HCT116 (cell line): ENCODE data around the gene STAT6. TPM values are rescaled to one million over a fixed set of nuclear protein-coding genes. Genes with fewer than 3 reads are reported as not detected.

Experiments used
- ATAC-seq: fragments of 200-7000 bp; cut with Tn5 transposase; 2 replicates; pipeline ENCODE4 v1.9.1; 2020; ENCODE audit warnings: mild to moderate bottlenecking, moderate library complexity
- BruUV-seq: library from RNA; stranded (reverse); fragments of 400-500 nt; replicated peaks from 2 replicates; lab custom pipeline; 2021; lab: Mats Ljungman, UMichigan
- CTCF ChIA-PET: fragments of 300-600 bp; sonication (Branson Sonifier 250); formaldehyde crosslinking; loops from one replicate; lab custom pipeline; 2021; ENCODE audit warnings: antibody characterized with exemption; lab: Charles Lee
- POLR2A ChIA-PET: fragments of 300-600, 350-600 bp; sonication (Branson Sonifier 250); formaldehyde crosslinking; loops from one replicate; lab custom pipeline; 2021; ENCODE audit warnings: antibody characterized with exemption; lab: Charles Lee
- RAD21 ChIA-PET, 2 experiments: fragments of 300-600 bp; sonication (Branson Sonifier 250); formaldehyde crosslinking; loops; one replicate each; lab custom pipeline; 2023; ENCODE audit warnings: low total read pairs in 2 of 2; ENCODE audit not compliant: uncharacterized antibody in 2 of 2, unreplicated experiment in 2 of 2, low non-redundant PET in 1 of 2; lab: Charles Lee
- DNase-seq: peaks from one replicate; pipeline ENCODE4 v3.0.0-alpha.2; 2010; ENCODE audit warnings: low read depth, low spot score
- H2AFZ ChIP-seq: fragments of 200-600 bp; shearing (Covaris generic), sonication (generic); 2 replicates; pipeline ENCODE4 v1.6.1; 2017; ENCODE audit warnings: low read depth, mixed run types, mixed read lengths, antibody characterized with exemption, low read length; ENCODE audit not compliant: poor library complexity, severe bottlenecking
- H3K27ac ChIP-seq: 2 replicates; pipeline ENCODE4 v1.5.1; 2012; ENCODE audit warnings: low read depth, low read length
- H3K27me3 ChIP-seq: fragments of 200-600 bp; sonication (generic); 2 replicates; pipeline ENCODE4 v1.6.1; 2016; ENCODE audit warnings: mixed run types, low read length, mixed read lengths; ENCODE audit not compliant: insufficient read depth
- H3K36me3 ChIP-seq, 2 experiments: fragments of 200-500 bp in 1 of 2; fragments of 200-600 bp in 1 of 2; sonication (Bioruptor generic) in 1 of 2; sonication (generic) in 1 of 2; 2 replicates each; pipeline versions ENCODE4 v1.5.1 to v1.6.1; 2014 to 2016; ENCODE audit warnings: low read length in 2 of 2, inconsistent platforms in 1 of 2, mixed read lengths in 1 of 2, mixed run types in 1 of 2; ENCODE audit not compliant: insufficient read depth in 2 of 2, control insufficient read depth in 1 of 2
- H3K4me1 ChIP-seq, 2 experiments: fragments of 200-600 bp in 1 of 2; sonication (generic) in 1 of 2; 2 replicates each; pipeline versions ENCODE4 v1.5.1 to v1.6.1; 2012 to 2017; ENCODE audit warnings: low read length in 2 of 2, inconsistent platforms in 1 of 2, mild to moderate bottlenecking in 1 of 2, mixed read lengths in 1 of 2, mixed run types in 1 of 2, moderate library complexity in 1 of 2; ENCODE audit not compliant: insufficient read depth in 2 of 2, control insufficient read depth in 1 of 2
- H3K4me2 ChIP-seq: fragments of 200-600 bp; sonication (generic); 2 replicates; pipeline ENCODE4 v1.6.1; 2017; ENCODE audit warnings: mixed run types, low read length, mixed read lengths
- H3K4me3 ChIP-seq, 2 experiments: fragments of 200-600 bp in 1 of 2; sonication (generic) in 1 of 2; replicated peaks in 1 of 2; 2 replicates each; pipeline ENCODE4 v1.5.1; 2011 to 2016; ENCODE audit warnings: low read length in 2 of 2, control low read depth in 1 of 2, low read depth in 1 of 2, mild to moderate bottlenecking in 1 of 2, mixed read lengths in 1 of 2, mixed run types in 1 of 2
- H3K79me2 ChIP-seq: fragments of 200-600 bp; sonication (generic); 2 replicates; pipeline ENCODE4 v1.6.1; 2017; ENCODE audit warnings: mild to moderate bottlenecking, mixed run types, low read length, moderate library complexity, mixed read lengths; ENCODE audit not compliant: insufficient read depth
- H3K9ac ChIP-seq: fragments of 200-600 bp; sonication (generic); 2 replicates; pipeline ENCODE4 v1.6.1; 2016; ENCODE audit warnings: low read length, mixed read lengths
- H3K9me2 ChIP-seq: fragments of 200-600 bp; sonication (generic), shearing (Covaris generic); 2 replicates; pipeline ENCODE4 v1.6.1; 2017; ENCODE audit warnings: mixed run types, mild to moderate bottlenecking, moderate library complexity; ENCODE audit not compliant: insufficient read depth
- H3K9me3 ChIP-seq, 2 experiments: fragments of 200-500 bp in 1 of 2; fragments of 200-600 bp in 1 of 2; sonication (Bioruptor generic) in 1 of 2; sonication (generic) in 1 of 2; 2 replicates each; pipeline ENCODE4 v1.6.1; 2014 to 2017; ENCODE audit warnings: low read length in 2 of 2, mixed read lengths in 2 of 2, inconsistent platforms in 1 of 2, low read depth in 1 of 2, mild to moderate bottlenecking in 1 of 2, mixed run types in 1 of 2, moderate library complexity in 1 of 2; ENCODE audit not compliant: control insufficient read depth in 1 of 2, insufficient read depth in 1 of 2
- H4K20me1 ChIP-seq: fragments of 200-600 bp; sonication (generic), shearing (Covaris generic); 2 replicates; pipeline ENCODE4 v1.6.1; 2017; ENCODE audit warnings: mixed run types, mild to moderate bottlenecking, moderate library complexity; ENCODE audit not compliant: insufficient read depth
- CTCF ChIP-seq, 3 experiments: fragments of 200-600 bp in 1 of 3; sonication (generic) in 1 of 3; IDR thresholded peaks in 2 of 3; conservative IDR thresholded peaks in 1 of 3; 2 replicates each; pipeline ENCODE4 v1.5.1; 2012 to 2017; ENCODE audit warnings: low read depth in 2 of 3, low read length in 2 of 3, antibody characterized with exemption in 1 of 3, borderline replicate concordance in 1 of 3, control low read depth in 1 of 3, mild to moderate bottlenecking in 1 of 3, mixed read lengths in 1 of 3, mixed run types in 1 of 3, moderate library complexity in 1 of 3; ENCODE audit not compliant: insufficient read depth in 1 of 3
- EGR1 ChIP-seq: IDR thresholded peaks from 2 replicates; pipeline ENCODE4 v1.6.1; 2012; ENCODE audit warnings: low read depth
- SP1 ChIP-seq: IDR thresholded peaks from 2 replicates; pipeline ENCODE4 v1.6.1; 2012; ENCODE audit warnings: low read depth
- YY1 ChIP-seq: IDR thresholded peaks from 2 replicates; pipeline ENCODE4 v1.6.1; 2011; ENCODE audit warnings: low read length, low read depth, moderate library complexity, mild to moderate bottlenecking; ENCODE audit not compliant: insufficient replicate concordance; ENCODE audit errors: extremely low read depth
- intact Hi-C: fragments of 100-400 bp; cut with micrococcal nuclease; formaldehyde crosslinking; loops from 2 replicates; pipeline ENCODE4 v1.10.0; 2022
- total RNA-seq: library from RNA; stranded (reverse); gene quantifications from one replicate; pipeline ENCODE4 v1.2.1, GENCODE V29; 2021; ENCODE audit not compliant: unreplicated experiment
- TF ChIP-seq, protein P1 (sequence below): IDR thresholded peaks from 2 replicates; pipeline ENCODE4 v1.6.1; 2011; ENCODE audit warnings: mild to moderate bottlenecking, low read length, moderate library complexity; ENCODE audit not compliant: insufficient replicate concordance; ENCODE audit errors: extremely low read depth

Gene STAT6
- total RNA-seq, 1 experiment from 2014 or later = 78.5 TPM

DNA sequence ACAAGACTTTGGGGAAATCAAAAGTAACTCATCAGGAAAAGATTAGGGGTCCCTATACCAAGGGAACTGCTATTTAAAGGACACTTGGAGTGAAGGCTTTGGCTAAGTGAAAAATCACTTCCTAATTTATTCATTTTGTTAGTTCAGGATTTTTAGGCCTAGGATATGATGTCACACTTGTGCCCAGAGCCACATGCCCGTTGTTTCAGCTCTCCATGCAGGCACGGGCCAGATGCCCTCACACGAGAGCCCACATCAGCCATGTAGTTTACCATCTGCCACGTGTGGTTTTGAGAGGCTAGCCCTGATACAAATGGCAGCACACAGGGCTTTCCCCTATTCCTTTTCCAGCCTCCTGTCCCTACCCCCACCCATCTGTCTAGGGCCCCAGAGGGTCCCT, 48.1 kb upstream of the STAT6 start:
- RAD21 ChIA-PET = no interaction called here
- Histone ChIP-seq H3K4me2 (no peak overlapping the region), H4K20me1 (no peaks in the 10 kb centered on the region), H3K4me1 (no peaks in the 10 kb centered on the region), H3K9ac (no peak overlapping the region), H2AFZ (no peak overlapping the region), H3K27me3 (no peaks in the 10 kb centered on the region), H3K4me3 (no peak overlapping the region), H3K27ac (no peak overlapping the region), H3K9me2 (no peaks in the 10 kb centered on the region), H3K36me3 (peaks cover 0 to 2% of the 10 kb centered on the region in 2 experiments; a peak in 1 of 4 replicates), H3K9me3 (no peaks in the 10 kb centered on the region), H3K79me2 (no peaks in the 10 kb centered on the region)
- BruUV-seq = no TSS peak
- TF ChIP-seq, protein P1, sequence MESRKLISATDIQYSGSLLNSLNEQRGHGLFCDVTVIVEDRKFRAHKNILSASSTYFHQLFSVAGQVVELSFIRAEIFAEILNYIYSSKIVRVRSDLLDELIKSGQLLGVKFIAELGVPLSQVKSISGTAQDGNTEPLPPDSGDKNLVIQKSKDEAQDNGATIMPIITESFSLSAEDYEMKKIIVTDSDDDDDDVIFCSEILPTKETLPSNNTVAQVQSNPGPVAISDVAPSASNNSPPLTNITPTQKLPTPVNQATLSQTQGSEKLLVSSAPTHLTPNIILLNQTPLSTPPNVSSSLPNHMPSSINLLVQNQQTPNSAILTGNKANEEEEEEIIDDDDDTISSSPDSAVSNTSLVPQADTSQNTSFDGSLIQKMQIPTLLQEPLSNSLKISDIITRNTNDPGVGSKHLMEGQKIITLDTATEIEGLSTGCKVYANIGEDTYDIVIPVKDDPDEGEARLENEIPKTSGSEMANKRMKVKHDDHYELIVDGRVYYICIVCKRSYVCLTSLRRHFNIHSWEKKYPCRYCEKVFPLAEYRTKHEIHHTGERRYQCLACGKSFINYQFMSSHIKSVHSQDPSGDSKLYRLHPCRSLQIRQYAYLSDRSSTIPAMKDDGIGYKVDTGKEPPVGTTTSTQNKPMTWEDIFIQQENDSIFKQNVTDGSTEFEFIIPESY = no peak
- TF ChIP-seq YY1 = no peak
- no peak for TF ChIP-seq CTCF (IDR thresholded peaks at IDR 0.05 in 2 of 3, conservative IDR thresholded peaks at IDR 0.05 in 1 of 3; ENCODE audit: borderline replicate concordance in 1 of 3, insufficient read depth in 1 of 3, low read depth in 2 of 3, low read length in 2 of 3)
- no peak for TF ChIP-seq SP1
- no peak for TF ChIP-seq EGR1
- CTCF ChIA-PET = no interaction called here
- intact Hi-C loops = no loop called here
- DNase-seq (no peak), ATAC-seq (no peak)
- POLR2A ChIA-PET = no interaction called here
